HG03521 (cell line): ENCODE data around the gene CYP4F2.
"Not testable (repeated sequence)": the region's sequence is repeated elsewhere in the genome, so short reads cannot be mapped to it uniquely, and the experiment has no call there.

ENCODE experiments used
- ATAC-seq: cut with Tn5 transposase; IDR thresholded peaks from one replicate; pipeline ENCODE4 v1.9.1; 2021; ENCODE audit warnings: mild to moderate bottlenecking, moderate library complexity; ENCODE audit not compliant: unreplicated experiment

CYP4F2 gene, protein sequence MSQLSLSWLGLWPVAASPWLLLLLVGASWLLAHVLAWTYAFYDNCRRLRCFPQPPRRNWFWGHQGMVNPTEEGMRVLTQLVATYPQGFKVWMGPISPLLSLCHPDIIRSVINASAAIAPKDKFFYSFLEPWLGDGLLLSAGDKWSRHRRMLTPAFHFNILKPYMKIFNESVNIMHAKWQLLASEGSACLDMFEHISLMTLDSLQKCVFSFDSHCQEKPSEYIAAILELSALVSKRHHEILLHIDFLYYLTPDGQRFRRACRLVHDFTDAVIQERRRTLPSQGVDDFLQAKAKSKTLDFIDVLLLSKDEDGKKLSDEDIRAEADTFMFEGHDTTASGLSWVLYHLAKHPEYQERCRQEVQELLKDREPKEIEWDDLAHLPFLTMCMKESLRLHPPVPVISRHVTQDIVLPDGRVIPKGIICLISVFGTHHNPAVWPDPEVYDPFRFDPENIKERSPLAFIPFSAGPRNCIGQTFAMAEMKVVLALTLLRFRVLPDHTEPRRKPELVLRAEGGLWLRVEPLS

DNA sequence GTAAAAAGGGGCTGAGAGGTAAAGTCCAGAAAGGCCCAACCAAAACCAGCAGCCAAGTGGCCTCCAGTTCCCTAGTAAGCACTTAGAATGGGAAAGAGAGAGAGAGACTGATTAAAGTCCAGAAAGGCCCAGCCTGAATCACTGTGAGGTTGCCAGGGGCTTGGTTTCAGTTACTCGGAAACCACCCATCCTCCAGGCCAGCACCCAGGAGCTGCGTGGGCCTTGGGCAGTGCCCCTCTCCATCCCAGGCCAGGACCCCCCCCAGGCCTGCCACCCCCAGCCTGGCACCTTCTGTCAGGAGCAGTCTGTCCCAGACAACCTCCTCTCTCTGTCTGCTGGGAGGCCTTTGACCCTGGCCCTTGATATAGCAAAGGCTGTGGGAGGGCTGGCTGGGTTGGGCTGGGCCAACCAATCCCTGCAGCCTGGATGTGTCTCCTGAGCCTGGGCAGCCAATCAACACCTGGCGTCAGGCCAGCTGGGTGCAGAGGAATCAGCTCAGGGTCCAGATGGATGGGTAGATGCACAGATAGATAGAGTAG, at the start of gene CYP4F2:
TSS of gene CYP4F2 (minus strand) at position 337 of the 539 bp plus-strand sequence. CDS start 463 bp downstream, outside the sequence.
- ATAC-seq: no peak

DNA sequence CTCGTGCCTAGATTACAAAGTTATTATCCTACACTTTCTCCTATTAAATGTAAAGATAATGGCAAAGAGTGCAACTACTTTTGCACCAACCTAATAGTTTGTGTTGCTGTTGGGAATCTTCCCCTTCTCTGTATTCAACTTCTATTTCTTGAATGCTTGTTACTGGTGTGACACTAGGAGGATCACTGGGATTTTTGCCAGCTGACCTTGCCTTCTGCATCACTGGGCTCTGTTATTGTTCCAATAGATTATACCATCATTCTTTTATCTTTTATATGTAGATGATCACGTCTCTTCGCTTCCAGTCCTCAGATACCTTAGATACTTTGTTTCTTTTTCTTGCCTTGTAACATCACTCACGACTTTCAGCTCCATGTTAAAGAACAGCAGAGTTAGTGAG, 47.4 kb upstream of the CYP4F2 start:
- ATAC-seq: no peak

DNA sequence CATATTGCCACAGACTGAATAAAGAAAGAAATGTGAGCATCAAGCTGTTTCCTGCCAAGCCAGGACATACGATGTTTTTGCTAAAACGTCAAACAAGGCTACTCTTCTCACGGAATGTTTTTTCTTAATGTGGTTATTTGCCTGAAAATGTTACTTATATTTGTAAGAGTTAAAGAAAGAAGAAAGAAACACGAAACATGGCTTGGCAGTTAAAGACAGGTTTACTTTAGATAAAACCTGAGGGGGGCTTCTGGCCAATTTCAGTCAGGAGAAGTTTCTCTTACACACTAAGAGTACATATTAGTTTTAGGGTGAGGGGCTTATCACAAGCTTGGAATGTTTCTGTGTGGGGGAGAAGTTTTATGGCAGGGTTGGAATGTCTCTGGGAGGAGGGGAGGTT, 46.5 kb upstream of the CYP4F2 start:
- ATAC-seq: no peak

DNA sequence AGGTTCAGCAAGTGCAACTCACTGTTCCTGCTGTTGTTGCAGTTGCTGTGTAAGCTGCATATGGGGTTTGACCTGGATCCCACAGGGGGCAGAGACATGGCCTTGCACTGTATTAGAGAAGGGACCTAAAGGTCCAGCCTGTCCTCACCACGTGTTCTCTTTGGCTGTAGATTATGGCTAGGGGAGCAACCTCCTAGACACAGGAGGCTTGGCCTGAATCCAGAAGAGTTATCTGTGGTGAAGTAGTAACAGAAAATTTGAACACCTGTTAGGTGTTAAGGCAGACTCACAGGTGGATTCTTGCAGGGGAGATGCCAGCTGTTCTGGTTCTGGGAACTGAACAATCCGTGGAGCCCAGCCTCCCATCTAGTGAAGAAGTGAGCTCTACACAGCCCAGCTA, 39.9 kb upstream of the CYP4F2 start:
- ATAC-seq: no peak

DNA sequence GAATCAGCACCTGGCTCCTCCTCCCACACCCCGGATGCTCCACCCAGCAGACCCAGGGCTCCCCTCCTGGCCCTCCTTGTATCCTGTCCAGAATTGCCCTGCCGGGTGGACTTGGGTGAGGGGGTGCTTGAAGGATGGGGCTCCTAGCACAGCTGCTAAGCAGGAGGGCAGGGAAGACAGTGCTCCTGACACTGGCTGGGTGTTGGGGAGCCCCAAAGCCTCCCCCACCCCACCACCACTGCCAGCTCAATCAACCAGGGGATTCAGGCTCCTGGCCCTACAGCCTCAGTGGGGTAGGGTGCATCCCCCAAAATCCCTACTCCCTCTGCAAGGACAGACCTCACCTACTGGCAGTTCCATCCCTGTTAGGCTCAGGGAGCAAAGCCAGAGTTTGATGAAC, 39.1 kb upstream of the CYP4F2 start:
- no peak for ATAC-seq

DNA sequence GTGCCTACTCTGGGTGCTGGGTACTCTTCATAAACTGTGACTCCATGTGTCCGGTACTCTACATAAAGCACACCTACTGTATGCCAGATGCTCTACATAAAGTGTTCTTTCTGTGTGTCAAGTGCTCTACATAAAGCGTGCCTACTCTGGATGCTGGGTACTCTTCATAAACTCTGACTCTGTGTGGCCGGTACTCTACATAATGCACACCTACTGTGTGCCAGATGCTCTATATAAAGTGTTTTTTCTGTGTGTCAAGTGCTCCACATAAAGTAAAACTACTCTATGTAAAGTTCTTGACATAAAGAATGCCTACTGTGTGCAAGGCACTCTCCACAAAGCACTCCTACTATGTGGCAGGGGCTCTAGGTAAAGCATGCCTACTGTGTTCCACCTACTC, 38.3 kb upstream of the CYP4F2 start:
- no peak for ATAC-seq

DNA sequence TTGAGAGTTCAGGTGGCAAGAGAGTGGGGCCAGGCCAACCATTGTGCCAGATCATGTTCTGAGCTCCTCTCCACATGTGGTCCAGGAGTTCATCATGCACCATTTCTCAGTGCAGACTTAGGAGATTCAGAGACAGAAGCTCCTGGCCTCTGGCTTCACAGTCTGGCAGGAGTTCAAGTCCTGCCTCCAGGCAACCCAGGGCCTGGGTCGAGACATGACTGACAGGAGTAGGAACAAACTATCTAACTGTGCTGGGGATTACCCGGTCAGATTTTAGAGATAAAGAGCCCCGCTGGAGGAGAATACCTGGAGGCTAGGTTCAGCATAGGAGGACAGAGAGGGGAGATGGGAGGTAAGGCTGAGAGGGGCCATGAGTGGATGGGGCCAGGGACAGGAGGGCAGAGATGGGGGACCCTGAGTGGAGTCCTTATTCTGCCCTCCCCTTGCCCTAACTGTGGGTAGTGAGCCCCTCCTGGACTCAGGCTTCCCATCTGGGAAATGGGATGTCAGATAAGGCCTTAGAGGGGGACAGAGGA, 37.4 kb upstream of the CYP4F2 start:
- no peak for ATAC-seq

DNA sequence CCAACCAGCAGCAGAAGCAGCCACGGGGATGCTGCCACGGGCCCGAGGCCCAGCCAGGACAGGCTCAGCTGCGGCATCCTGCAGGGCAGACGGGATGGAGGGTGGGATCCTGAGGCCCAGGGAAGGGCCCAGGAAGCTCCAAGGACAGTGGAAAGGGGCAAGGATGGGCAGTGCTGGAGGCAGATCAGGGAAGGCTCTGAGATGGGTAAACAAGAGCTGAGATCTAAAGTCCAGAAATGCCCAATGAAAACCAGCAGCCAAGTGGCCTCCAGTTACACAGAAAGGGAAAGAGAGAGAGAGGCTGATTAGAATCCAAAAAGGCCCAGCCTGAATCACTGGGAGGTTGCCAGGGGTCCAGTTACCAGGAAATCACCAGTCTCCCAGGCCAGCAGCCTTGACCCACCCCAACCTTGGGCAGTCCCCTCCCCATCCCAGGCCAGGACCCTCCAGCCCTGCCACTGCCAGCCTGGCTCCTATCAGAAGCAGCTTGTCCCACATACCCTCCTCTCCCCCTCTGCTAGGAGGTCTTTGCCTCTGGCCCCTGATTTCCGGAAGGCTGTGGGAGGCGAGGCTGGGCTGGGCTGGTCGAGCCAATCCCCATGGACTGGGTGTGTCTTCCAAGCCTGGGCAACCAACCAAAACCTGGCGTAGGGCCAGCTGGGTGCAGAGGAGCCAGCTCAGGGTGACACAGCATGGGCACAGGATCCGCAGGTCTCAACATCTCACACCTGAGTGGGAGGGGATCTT, 36.6 kb upstream of the CYP4F2 start, which contains the start of gene CYP4F11:
TSS of gene CYP4F11 (minus strand) at position 198 of the 747 bp plus-strand sequence. CDS start at position 77, 121 bp downstream.
- ATAC-seq: no peak

DNA sequence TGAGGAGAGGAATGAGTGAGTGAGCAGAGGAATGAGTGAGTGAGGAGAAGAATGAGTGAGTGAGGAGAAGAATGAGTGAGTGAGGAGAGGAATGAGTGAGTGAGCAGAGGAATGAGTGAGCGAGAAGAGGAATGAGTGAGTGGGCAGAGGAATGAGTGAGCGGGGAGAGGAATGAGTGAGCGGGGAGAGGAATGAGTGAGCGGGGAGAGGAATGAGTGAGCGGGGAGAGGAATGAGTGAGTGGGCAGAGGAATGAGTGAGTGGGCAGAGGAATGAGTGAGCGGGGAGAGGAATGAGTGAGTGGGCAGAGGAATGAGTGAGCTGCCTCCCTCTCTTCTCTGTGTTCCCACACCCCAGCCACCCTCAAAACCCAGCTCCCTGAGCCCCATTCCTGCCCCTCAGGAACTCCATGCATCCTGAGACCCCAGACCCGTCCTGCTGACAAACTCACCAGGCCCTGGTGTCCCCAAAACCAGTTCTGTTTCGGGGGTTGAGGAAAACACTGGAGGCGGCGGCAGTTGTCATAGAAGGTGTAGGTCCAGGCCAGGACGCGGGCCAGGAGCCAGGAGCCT, 36.0 kb upstream of the CYP4F2 start:
- ATAC-seq: not testable (repeated sequence)

DNA sequence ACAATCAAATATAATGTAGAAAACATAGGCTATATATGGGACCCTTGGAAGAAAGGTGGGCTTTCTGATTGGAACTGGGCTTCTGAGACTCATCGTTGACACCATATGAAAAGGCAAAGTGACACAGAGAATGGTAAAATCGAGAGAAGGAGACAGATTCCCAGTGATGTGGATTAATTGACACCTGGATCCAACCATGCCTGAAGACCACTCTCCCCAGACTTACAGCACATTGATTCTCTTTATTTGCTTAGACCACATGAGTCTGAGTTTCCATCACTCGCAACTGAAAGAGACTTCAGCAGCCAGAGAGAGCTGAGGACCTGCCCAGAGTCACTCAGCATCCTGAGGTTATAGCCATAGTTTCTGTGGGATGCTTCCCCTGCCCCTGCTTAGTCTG, 30.4 kb upstream of the CYP4F2 start:
- ATAC-seq: no peak

DNA sequence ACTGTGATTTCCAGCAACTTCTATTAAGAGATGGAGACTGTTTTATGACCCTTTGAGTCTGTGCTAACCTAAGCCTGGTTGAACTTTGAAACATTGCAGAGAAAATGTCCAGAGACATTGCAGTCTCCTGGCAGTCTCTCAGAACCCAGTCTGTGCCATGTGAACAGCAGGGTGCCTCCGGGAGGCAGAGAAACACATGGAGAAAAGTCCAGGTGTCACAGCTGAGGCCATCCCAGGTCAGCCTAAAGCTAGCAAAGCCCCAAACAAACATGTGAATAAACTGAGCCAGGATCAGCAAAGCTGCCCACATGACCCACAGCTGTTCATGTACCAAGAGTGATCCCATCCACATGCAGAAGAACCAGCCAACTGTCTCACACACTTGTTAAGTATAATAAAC, 28.6 kb upstream of the CYP4F2 start:
- no peak for ATAC-seq

DNA sequence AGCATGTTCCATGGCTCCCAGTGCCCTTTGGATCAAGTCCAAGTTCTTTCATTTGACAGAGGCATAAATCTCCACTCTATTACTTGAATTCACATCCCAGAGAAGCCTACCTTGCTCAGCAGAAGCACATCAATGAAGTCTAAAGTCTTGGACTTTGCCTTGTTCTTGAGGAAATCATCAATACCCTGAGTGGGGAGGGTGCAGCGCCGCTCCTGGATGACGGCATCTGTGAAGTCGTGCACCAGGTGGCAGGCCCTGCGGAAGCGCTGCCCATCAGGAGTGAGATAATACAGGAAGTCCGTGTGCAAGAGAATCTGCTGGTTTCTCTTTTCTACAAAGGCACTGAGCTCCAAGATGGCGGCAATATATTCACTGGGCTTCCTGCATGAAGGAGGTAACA, 25.8 kb upstream of the CYP4F2 start:
- ATAC-seq: no peak

DNA sequence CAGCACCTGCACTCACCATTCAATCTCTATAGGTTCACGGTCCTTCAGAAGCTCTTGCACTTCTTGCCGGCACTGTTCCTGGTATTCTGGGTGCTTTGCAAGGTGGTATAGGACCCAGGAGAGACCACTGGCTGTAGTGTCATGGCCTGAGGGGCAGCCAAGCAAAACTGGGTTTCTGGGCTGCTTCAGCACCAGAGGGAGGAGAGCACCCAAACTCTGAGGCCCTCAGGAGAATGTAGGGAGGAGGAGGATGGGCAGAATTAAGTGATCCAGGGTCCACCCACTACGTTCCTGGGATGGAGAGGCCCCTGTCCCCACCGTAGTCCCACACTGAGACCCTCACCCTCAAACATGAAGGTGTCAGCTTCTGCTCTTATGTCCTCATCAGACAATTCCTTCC, 24.1 kb upstream of the CYP4F2 start:
- ATAC-seq: no peak

DNA sequence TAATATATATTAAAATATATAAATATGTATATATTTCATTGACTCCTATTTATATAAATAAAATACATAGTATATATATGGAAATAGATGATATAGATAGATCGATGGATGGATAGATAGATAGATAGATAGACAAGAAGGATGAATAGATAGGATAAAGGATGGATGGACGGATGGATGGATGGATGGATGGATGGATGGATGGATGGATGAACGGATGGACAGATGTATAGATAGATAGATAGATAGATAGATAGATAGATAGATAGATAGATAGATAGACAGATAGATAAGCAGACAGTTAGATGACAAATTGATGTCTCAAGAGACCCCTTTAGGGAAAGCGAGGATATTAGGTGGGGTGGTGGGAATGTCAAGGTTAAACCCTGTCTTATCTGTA, 21.4 kb upstream of the CYP4F2 start:
- ATAC-seq: no peak

DNA sequence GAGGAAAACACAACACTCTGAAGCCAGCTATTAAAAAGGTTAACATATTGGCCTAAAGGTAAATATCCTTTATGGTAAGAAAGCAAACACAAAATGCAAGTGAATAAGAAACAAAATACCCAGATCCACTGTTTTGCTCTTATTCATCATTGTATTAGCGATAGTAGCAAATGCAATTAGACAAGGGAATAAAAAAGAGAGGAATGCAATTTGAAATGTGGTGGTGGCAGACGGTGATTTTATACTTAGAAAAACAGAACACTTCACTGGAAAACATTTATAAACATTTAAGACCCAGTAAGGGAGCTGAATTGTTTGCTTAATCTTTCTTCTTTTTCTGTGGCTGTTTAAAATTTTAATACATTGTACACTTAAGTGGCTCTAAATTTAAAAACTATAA, 17.2 kb upstream of the CYP4F2 start:
- ATAC-seq: no peak

DNA sequence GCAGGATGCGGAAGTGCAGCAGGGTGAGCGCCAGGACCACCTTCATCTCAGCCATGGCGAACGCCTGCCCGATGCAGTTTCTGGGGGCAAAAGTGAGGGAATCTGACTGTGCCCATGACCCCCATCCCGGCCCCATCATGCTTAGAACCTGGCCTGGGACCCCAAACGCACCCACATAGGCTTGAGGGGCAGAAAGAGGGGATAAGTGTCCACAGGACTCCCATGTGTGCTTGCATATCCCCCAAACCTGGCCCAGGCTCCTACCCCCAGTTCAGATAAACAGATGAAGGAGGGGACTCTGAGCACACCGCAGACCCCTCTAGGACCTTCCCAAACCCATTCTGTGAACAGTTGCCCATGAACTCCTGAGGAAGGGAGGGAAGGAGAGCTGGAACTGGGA, 16.0 kb upstream of the CYP4F2 start:
- no peak for ATAC-seq

DNA sequence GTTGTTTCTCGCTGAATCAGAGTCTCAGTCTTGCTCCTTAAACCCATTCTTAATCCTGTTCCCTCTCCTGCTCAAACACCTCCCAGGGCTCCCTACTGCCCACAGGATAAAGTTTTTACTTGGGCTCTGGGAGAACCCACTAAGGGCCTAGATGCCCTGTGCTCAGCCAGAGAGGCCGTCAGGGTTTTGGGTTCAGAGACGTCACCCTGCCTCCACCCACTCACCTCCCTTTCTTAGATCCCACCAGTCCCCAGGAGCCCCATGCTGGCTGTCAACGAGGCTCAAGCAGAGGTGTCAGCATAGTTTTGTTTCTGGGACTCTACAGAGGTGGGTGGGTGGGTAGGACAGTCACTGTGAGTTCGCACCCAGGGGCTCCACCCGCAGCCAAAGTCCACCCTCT, 15.5 kb upstream of the CYP4F2 start:
- ATAC-seq: no peak

DNA sequence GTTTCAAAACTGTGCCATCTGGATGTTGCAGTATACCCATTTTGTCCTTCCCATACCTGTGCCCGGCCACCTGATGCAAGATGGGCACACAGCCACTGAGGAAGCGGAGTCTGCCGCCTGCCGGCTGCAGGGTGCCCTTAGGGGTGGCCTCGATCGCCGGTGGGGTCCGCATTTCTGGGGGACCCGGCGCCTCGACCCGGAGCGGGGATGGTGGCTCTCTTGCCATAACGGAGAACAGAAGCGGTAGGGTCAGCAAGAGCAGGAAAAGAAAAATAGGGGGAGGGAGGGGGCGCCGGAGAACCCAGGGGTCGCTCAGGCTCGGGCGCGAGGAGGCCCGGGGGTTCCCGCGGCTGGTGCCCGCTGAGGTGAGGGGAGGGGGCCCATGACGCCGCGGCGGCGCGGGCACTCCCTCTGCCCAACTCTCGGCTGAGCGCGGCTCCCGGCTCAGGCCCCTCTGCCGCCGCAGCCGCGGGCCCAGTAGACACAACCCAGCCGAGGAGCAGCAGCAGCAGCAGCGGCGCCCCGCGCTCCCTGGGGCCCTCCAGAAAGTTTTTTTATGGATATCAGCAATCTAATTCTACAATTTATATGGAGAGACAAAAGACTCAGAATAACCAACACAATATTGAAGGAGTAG, 13.8 kb upstream of the CYP4F2 start:
- ATAC-seq: no peak

DNA sequence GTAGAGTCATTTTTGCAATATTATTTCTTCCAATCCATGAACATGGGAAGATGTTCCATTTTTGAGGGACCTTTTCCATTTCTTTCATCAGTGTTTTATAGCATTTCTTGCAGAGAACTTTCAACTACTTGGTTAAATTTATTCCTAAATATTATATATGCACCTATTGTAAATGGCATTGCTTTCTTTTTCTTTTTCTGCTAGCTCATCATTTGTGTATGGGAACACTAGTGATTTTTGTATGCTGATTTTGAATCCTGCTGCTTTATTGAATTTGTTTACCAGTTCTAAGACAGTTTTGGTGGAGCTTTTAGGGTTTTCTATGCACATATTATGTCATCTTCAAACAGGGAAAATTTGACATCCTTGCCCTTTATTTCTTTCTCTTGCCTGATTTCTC, 7.2 kb upstream of the CYP4F2 start:
- no peak for ATAC-seq

DNA sequence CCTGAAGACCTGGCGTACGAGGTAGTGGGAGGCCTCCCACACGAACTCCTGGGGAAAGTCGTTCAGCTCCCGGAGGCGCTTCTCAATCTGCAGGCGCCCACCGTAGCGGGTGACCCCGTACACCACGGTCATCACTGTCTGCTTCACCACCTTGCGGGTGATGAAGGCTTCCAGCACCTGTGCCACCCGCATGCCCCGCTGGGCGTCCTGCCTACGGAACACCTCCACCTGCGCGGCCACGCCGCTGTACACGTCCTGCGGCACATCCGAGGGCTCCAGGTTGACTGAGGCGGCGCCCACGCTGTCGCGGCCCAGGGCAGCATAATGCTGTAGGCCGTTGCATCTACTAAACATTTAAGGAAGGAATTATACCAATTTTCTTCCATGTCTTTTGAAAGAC, 5.0 kb upstream of the CYP4F2 start:
- ATAC-seq: not testable (repeated sequence)

DNA sequence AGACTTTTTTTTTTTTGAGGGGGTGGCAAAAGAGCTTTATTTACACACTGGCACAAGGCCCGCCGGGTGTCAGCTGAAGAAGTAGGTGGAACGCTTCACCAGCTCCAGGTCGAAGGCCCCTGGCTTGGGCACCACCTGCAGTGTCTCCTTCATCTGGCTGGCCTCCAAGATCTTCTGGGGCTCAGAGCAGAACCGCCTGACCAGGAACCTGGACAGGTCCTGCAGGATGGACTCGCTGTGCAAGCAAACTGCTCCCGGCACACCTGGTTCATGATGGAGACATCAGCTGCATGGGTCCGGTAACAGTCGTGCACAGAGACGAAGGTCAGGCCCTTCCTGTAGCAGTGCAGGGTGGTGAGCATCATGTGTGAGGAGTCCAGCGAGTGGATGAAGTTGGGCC, 4.4 kb upstream of the CYP4F2 start:
- no peak for ATAC-seq
